GM12872 (cell line): ENCODE results near the gene DNHD1.

Experiments
- TF ChIP-seq, protein P1 (sequence below): IDR thresholded peaks from 3 replicates; pipeline ENCODE4 v1.5.1; 2011; ENCODE audit warnings: low read depth, mild to moderate bottlenecking, low read length, moderate library complexity; ENCODE audit not compliant: insufficient read depth

The DNHD1 gene, protein sequence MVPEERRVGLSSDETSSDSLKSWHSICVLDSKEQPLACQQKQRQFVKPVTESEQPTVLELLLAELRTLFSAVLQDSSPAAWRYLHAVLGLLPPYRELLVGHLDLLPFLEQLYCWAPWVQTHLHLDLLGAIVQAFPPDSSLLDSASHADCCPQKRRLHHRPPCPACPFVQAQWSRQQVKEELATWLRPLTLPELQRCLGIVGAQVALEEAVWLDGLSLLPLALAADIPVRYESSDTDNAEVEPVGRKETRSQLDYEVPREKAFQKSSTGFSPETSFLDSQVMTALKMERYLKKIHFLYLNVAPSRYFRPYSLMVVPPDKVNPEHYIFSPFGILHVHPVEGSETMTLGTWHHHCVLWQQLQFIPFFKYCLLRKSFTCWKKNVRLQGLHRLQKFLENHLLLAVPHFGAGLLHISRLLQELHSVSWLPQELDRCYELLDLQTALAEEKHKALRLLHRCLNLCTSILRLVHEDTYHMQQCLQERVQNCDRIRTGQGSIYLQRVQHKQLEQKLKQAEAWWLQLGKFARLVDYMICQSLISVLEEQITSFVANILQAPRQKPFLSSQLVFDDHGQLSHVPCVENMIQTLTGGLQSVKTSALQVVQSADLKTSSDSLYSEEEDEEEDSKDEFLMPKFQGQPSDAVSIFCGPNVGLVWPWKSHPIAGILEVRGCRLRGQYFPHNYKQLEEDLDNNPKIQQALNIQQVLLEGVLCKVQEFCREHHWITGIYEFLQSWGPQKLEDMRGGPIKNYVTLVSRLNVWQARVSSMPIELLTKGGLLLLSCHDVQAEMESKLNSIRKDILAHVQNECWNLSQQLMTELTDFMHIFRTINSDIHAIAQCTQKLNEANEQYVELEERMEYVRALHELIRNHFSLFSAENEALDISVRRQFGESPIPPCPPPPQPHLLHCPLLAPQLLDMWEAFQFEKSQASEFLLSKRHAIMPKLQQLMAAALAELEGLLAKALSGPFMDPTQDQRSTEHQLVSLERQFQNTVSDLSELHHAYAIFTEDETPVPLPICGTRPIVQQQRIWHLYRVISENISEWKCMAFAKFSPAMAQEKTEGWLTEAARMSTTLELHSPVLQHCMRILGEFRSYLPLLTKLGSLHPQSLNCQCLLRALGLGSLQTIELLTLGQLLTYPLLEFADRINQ (N-terminal part only)

DNA sequence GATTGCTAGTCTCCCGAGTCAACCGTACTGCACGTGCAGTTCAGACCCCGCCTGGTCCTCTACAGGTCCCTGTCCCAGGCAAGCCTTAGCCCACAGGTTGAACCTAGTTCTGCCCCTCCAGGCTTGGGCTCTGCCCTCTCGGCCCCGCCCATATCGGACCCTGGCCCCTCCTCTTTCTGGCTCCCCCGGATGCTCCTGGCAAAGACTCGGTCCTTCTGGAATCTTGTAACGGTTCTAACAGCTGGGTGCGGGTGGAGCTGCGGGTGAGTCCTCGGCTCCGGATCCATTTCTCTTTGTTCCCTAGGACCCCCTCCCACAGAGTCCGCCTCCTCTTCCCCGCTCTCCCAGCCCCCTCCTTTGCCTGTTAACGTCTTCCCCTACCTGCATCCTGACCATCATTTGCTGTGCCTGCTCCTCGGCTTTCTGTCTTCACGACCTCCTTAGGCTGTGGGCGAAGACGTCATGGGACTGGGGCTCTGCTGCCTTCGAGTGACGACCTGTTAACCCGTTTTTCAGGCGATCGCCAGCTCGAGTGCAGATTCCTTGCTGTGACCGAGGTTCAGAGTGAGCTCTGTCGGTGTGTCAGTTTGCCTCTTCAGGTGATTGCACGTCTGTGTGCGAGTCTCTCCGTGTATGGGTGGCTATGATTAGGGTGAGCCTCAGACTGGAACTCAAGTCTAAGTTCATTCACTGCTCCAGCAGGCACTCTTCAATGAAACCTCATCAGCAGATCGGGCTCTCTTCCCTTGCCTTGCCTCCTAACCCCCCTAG is at the start of gene DNHD1:
TSS of gene DNHD1 (plus strand) at position 212 of the 771 bp plus-strand sequence. CDS start 936 bp downstream, outside the sequence.
- TF ChIP-seq, protein P1, sequence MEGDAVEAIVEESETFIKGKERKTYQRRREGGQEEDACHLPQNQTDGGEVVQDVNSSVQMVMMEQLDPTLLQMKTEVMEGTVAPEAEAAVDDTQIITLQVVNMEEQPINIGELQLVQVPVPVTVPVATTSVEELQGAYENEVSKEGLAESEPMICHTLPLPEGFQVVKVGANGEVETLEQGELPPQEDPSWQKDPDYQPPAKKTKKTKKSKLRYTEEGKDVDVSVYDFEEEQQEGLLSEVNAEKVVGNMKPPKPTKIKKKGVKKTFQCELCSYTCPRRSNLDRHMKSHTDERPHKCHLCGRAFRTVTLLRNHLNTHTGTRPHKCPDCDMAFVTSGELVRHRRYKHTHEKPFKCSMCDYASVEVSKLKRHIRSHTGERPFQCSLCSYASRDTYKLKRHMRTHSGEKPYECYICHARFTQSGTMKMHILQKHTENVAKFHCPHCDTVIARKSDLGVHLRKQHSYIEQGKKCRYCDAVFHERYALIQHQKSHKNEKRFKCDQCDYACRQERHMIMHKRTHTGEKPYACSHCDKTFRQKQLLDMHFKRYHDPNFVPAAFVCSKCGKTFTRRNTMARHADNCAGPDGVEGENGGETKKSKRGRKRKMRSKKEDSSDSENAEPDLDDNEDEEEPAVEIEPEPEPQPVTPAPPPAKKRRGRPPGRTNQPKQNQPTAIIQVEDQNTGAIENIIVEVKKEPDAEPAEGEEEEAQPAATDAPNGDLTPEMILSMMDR, result no peak

DNA sequence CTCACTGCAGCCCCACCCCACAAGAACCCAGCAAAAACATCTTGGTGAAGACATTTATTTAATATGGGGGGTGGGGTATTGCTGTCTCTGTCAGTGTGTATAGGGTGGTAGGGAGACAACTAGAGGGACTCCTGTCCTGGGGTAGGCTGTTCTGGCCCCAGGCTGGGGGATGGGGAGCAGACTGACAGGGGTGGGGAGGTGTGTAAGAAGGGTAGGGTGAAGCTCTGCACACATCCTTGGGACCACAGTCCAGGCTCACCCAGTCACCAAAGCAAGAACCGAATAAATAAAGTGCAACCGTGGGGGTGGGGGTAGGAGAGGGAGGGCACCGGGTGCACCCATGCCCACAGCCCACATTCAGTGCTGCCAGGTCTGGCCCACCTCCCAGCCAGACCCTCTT is 48.5 kb upstream of the DNHD1 start:
- TF ChIP-seq, protein P1, result no peak

DNA sequence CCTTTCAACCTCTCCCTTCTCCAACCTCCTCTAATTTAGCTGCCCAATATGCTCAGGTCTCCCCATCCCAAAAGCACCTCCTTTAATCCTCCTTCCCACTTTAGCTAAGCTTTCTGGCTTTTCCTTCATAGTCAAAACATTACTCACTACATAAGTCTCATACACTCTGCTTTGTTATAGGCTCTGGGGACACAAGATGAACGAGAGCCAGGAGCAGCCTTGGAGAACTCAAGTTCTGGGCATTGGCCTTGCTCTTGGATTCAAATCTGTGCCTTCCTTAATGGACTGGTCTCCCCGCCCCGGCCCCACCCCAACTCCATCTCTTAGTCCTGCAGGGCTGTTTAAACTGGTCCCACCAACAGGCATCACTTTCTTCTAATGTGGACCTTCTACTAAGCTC is 44.9 kb upstream of the DNHD1 start:
- TF ChIP-seq, protein P1, result no peak

DNA sequence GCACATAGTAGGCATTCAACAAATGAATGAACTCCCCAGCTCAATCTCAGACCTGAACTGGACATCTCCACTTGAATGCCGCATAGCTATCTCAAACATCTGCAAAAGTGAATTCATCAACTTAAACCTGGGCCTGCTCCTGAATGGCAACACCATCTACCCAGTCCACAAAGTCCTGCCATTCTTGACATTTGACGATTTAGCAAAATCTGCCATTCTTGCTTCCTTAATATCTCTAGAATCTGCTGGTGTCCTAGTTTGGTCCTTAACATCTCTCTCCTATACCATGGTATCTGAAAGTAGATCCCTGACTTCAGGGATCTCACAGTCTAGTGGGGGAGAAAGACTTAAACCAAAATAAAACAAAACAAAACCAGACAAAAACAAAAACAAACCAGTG is 43.9 kb upstream of the DNHD1 start:
- TF ChIP-seq, protein P1, result no peak

DNA sequence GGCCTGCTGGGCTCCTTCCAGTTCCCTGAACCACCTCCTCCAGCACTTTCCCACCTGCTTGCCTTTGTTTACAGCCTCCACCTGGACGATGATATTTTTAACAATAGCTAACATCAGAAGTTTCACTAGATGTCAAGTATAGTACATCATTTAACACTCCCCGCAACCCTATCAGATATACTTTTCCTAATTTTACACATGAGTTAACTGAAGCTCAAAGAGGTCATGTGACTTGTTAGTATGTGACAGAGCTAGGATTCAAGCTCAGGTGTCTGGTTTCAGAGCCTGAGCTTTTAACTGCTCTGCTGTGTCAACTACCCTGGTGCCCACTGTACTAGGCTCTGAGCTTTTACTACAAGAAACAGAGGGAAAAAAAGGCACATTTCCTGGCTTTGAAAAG is 42.0 kb upstream of the DNHD1 start:
- TF ChIP-seq, protein P1, result no peak

DNA sequence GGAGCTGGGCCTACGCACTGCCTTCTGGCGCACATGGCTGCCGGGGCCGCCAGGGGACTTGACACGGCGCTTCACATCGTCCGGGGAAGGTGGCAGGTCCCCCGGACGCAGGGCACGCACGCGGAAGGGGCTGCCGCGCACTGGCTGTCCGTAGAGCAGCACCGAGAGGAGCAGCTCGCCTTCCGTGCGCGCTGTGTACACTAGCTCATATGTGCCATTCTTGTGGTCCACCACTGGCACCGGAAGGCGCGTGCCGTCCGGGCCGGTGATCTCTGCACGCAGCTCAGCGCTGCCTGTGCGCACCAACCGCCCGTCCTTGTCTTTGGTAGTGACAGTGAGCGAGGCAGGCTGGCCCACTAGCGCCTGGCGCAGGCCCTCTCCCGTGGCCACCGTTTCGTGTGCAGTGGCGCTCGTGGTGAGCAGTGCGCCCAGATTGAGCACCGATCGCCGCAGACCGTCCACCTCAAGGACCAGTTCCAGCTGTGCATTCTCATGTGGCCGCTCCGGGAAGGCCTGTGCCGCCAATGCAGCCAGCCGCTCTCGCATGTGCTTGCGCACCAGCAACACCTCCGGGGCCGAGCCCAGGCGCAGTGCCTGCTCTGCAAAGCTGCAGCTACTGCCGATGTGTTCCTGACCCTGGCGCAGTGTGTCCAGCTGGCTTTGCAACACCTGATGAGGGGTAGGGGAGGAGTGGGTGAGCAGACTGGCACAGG is 40.6 kb upstream of the DNHD1 start:
- TF ChIP-seq, protein P1, result no peak
